HPDE6-E6E7 (cell line): ENCODE measurements around the gene CST5.
"Not testable (repeated sequence)": the region's sequence is repeated elsewhere in the genome, so short reads cannot be mapped to it uniquely, and the experiment has no call there.

ENCODE experiments used
- DNase-seq: peaks from one replicate; pipeline ENCODE4 v3.0.0; 2011; ENCODE audit warnings: missing footprints; ENCODE audit errors: extremely low spot score

The CST5 gene

DNA sequence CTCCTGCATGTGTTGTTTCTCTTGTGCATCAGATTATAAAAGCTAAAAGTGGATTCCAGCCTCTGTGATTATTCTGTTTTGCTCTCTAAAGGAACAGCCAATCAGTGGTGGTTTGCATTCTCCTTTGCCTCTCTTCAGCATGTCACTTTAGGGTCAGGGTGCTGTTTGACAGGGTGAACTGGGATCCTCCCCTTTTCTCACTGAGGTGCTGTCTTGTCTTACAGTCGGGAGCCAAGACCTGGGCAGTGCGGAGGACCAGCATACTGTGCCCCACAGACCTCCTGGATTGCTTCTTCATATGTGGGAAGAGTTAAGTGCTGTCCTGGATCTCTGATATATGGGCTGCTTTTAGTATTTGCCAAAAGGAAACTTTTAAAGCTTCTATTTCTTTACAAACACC is 37.9 kb downstream of the CST5 start:
- no peak for DNase-seq

DNA sequence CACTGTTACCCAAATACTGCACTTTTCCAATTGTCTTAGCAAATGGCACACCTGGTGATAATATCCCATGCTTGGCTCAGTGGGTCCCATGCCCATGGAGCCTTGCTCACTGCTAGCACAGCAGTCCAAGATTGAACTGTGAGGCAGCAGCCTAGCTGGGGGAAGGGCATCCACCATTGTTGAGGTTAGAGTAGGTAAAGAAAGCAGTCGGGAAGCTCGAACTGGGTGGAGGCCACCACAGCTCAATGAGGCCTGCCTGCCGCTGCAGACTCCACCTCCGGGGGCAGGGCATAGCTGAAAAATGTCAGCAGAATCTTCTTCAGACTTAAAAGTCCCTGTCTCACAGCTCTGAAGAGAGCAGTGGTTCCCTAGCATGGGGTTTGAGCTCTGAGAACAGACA is 43.8 kb downstream of the CST5 start:
- no peak for DNase-seq

DNA sequence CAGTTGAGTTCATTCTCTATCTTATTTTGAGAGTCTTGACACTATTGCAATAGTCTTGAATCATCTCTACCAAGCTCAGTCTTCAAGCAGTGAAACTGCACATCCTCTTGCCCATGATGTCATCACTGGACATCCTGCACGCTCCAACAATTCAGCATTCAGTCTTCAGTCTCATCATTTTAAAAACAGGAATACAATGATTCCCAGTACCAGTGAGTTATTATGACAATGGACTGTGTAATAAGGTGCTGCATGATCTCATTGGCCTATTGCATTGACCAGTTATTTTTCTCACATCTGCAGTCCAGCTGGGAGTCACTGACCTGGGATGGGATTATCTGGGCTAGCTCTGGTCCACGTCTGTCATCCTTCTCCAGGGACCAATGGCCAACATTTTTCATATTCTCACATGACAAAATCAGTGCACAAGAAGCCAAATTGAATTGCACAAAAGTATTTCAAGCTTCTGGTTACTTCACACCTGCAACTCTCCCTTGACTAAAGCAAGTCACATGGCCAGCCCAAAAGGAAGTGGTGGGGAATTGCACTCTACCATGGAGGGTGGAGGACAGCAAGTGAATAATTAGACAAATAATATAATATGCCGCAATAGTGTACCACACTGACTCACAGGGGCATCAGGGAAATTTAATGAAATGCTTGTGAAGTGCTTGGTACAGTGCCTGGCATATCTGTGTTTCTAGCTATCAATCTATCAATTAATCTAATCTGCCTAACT is 46.6 kb downstream of the CST5 start:
- DNase-seq = no peak

DNA sequence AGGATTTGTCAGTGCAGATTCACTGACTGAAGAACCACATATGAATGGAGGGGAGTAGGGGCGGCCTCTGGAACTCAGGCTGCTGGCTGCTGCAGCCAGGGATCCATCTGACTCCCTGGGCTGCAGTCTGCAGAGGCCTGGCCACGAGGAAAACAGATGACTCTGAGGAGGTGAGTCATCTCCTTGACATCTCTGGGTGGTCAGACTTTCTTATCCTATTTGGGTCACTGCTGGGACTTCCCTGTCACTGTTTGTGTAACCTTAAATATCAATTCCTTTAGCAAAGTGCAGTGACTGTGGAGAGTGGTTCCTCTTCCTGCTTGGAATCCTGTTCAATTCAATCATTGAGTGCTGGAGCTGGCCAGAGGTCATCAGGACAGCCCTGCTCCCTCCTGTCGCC is 47.6 kb downstream of the CST5 start:
- DNase-seq = not testable (repeated sequence)

DNA sequence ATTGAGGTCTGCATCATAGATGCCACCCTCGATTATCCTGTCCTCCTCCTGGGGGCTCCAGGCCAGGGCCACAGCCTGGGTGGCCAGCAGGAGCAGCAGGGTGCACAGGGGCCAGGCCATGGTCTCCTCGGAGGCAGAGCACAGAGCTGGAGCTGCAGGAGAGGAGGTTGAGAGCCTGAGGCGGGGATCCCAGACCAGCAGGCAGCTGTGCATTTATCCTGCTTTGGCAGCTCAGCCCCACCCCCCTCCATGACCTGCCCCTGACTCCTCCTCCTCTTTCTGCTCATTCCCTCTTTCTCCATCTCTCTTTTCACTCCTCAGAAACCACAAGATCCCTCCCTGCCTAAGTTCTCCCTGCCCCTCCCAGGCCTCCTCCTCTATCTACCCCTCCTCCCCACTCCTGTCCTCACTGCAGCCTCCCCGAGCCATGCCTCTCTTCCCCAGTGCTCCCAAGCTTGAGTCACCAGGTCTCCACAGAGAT is 53.0 kb downstream of the CST5 start, which contains the start of gene CST2:
CST2 (minus strand) TSS at position 189 of the 481 bp plus-strand sequence; CDS start at position 120, 69 bp downstream.
- DNase-seq = no peak
